DOHH2 (cell line): ENCODE results near the gene TERT.

Experiments
- H3F3A ChIP-seq: fragments of 200-600 bp; sonication (generic), shearing (Covaris generic); 2 replicates; pipeline ENCODE4 v1.6.0; 2016; ENCODE audit warnings: antibody characterized with exemption, mild to moderate bottlenecking; ENCODE audit not compliant: control insufficient read depth, insufficient read depth
- H3K27ac ChIP-seq: fragments of 200-600 bp; sonication (generic); 2 replicates; pipeline ENCODE4 v1.5.1; 2014; ENCODE audit warnings: low read depth, mild to moderate bottlenecking, low read length, moderate library complexity
- H3K27me3 ChIP-seq: fragments of 200-600 bp; sonication (generic); 2 replicates; pipeline ENCODE4 v1.6.1; 2014; ENCODE audit warnings: mild to moderate bottlenecking, low read length, mixed read lengths; ENCODE audit not compliant: control insufficient read depth
- H3K36me3 ChIP-seq: fragments of 200-600 bp; sonication (generic); 2 replicates; pipeline ENCODE4 v1.6.1; 2014; ENCODE audit warnings: mild to moderate bottlenecking, low read length, moderate library complexity, mixed read lengths; ENCODE audit not compliant: control insufficient read depth
- H3K4me1 ChIP-seq: fragments of 200-600 bp; sonication (generic); 2 replicates; pipeline ENCODE4 v1.6.1; 2014; ENCODE audit warnings: mild to moderate bottlenecking, low read length, mixed read lengths; ENCODE audit not compliant: control insufficient read depth
- H3K4me2 ChIP-seq: fragments of 200-600 bp; sonication (generic); 2 replicates; pipeline ENCODE4 v1.6.0; 2014; ENCODE audit warnings: mild to moderate bottlenecking, low read length, moderate library complexity
- H3K4me3 ChIP-seq: fragments of 200-600 bp; sonication (generic); 2 replicates; pipeline ENCODE4 v1.5.1; 2014; ENCODE audit warnings: mild to moderate bottlenecking, low read length, mixed read lengths
- H3K79me2 ChIP-seq: fragments of 200-600 bp; sonication (generic); 2 replicates; pipeline ENCODE4 v1.6.1; 2014; ENCODE audit warnings: mild to moderate bottlenecking, low read length, mixed read lengths; ENCODE audit not compliant: control insufficient read depth
- H3K9me2 ChIP-seq: fragments of 200-600 bp; sonication (generic); replicated peaks from 2 replicates; pipeline ENCODE4 v1.6.1; 2014; ENCODE audit warnings: mild to moderate bottlenecking, low read length, mixed read lengths; ENCODE audit not compliant: control insufficient read depth
- H3K9me3 ChIP-seq: fragments of 200-600 bp; sonication (generic); 2 replicates; pipeline ENCODE4 v1.6.1; 2014; ENCODE audit warnings: antibody characterized with exemption, low read length, mixed read lengths; ENCODE audit not compliant: control insufficient read depth, insufficient read depth
- H4K20me1 ChIP-seq: fragments of 200-600 bp; sonication (generic); 2 replicates; pipeline ENCODE4 v1.6.0; 2014; ENCODE audit warnings: low read depth, mild to moderate bottlenecking, antibody characterized with exemption, low read length, moderate library complexity; ENCODE audit not compliant: control insufficient read depth, insufficient read depth
- EZH2phosphoT487 ChIP-seq: fragments of 200-600 bp; sonication (generic); IDR thresholded peaks from 2 replicates; pipeline ENCODE4 v1.6.1; 2017; ENCODE audit warnings: borderline replicate concordance, mild to moderate bottlenecking, antibody characterized with exemption, low read length, moderate library complexity, mixed read lengths
- TF ChIP-seq, protein P1 (sequence below): fragments of 200-600 bp; sonication (generic); IDR thresholded peaks from one replicate; pipeline ENCODE4 v1.5.1; 2014; ENCODE audit warnings: antibody characterized with exemption, mild to moderate bottlenecking, low read depth, low read length; ENCODE audit not compliant: poor library complexity, severe bottlenecking

The TERT gene

DNA sequence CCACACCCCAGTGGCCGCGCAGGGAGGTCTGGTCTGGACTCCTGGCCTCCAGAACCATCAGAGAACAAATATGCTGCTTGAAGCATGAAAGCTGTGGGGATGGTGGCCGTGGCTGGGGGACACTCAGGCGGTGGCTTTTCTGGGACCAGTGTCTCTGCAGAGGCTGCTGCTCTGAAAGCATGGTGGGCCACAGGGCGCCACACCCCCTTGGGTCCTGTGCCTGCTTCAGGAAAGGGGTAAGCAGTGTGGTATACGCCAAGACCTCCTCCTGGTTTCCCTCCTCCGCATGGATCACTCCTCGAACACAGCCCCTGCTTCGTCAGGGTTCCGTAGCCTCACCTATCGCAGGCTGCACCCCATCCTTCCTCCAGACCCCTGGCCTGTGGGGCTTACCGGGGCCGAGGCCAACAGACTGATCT, 19.7 kb upstream of the TERT start:
- H3K9me2 ChIP-seq: no peaks in the 10 kb centered on the region
- H3K27ac ChIP-seq: peak overlapping the region; percentile 97
- peaks cover 99% of the 10 kb centered on the region for H3K4me1 ChIP-seq
- H3K27me3 ChIP-seq: no peaks in the 10 kb centered on the region
- peaks cover 16% of the 10 kb centered on the region for H3K79me2 ChIP-seq
- H3K36me3 ChIP-seq: peaks cover 77% of the 10 kb centered on the region
- peak overlapping the region; percentile 75 for H3K4me3 ChIP-seq
- H3K4me2 ChIP-seq: peak overlapping the region; percentile 92
- H4K20me1 ChIP-seq: no peaks in the 10 kb centered on the region
- H3F3A ChIP-seq: peaks cover 67% of the 10 kb centered on the region
- peaks cover 19% of the 10 kb centered on the region for H3K9me3 ChIP-seq
- TF ChIP-seq, protein P1, sequence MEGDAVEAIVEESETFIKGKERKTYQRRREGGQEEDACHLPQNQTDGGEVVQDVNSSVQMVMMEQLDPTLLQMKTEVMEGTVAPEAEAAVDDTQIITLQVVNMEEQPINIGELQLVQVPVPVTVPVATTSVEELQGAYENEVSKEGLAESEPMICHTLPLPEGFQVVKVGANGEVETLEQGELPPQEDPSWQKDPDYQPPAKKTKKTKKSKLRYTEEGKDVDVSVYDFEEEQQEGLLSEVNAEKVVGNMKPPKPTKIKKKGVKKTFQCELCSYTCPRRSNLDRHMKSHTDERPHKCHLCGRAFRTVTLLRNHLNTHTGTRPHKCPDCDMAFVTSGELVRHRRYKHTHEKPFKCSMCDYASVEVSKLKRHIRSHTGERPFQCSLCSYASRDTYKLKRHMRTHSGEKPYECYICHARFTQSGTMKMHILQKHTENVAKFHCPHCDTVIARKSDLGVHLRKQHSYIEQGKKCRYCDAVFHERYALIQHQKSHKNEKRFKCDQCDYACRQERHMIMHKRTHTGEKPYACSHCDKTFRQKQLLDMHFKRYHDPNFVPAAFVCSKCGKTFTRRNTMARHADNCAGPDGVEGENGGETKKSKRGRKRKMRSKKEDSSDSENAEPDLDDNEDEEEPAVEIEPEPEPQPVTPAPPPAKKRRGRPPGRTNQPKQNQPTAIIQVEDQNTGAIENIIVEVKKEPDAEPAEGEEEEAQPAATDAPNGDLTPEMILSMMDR: no peak
- TF ChIP-seq EZH2phosphoT487: no peak

DNA sequence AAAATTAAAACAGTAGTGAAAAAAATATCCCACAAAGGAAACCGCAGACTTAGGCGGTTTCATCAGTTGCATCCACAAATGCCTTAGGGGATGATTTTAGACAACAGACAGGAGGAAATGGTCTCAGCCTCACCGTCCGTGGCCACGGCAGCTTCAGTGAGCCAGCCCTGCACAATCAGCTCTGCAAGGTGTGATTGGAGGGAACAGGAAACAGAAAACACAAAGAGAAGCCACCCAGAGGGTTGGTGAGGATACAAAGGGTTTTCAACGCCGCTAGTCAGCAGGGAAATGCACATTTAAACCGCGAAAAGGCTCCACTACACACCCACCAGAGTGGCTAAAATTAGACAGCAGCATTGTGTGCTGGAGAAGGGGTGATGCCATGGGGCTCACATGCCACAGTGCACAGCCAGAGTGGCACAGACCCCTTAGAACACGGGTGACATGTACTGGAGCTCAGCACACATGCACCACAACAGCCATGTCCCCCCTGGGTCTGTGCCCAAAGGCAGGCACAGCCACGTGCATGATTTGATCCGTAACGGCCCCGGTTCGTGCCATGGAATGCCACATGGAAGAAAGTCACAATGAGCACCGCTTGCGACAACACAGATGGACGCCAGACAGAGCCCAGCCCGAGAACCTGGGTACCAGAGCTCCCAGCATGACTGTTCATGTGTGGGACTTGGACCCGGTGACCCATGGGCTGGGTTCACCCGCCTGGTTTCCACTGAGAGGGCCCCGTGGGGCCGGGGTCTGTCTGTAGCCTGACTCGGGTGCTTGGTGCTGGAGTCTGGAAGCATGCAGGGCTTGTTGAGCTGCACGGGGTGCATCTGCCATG, 18.3 kb upstream of the TERT start:
- Histone ChIP-seq H3K4me2 (peak overlapping the region; percentile 92), H3K9me3 (peaks cover 19% of the 10 kb centered on the region), H3K4me1 (peaks cover 99% of the 10 kb centered on the region), H4K20me1 (no peaks in the 10 kb centered on the region), H3K9me2 (no peaks in the 10 kb centered on the region), H3K27me3 (no peaks in the 10 kb centered on the region), H3F3A (peaks cover 67% of the 10 kb centered on the region), H3K27ac (peak overlapping the region; percentile 97), H3K79me2 (peaks cover 16% of the 10 kb centered on the region), H3K4me3 (peak overlapping the region; percentile 75), H3K36me3 (peaks cover 63% of the 10 kb centered on the region)
- TF ChIP-seq, protein P1: peak; percentile 16
- TF ChIP-seq EZH2phosphoT487: no peak

DNA sequence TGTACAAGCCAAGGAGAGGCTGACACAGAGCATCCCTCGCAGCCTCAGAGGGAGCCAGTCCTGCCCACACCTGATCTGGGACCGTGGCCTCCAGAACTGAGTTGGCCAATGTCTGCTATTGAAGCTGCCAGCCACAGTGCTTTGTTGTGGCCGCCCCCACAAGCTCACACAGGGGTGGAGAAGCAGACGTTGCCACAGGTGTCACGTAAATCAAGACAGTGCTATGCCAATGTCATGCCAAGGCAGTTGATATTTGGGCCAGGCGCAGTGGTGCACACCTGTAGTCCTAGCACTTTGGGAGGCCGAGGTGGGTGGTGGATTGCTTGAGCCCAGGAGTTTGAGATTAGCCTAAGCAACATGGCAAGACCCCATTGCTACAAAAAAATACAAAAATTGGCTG, 17.3 kb upstream of the TERT start:
- H3K27ac ChIP-seq: peak overlapping the region; percentile 97
- no peaks in the 10 kb centered on the region for H4K20me1 ChIP-seq
- peaks cover 59% of the 10 kb centered on the region for H3F3A ChIP-seq

More for the DNA sequence above, 17.3 kb upstream of the TERT start:
- H3K4me2 ChIP-seq: peak overlapping the region; percentile 92
- peaks cover 19% of the 10 kb centered on the region for H3K9me3 ChIP-seq
- no peaks in the 10 kb centered on the region for H3K9me2 ChIP-seq
- H3K4me1 ChIP-seq: peaks cover 92% of the 10 kb centered on the region
- peaks cover 53% of the 10 kb centered on the region for H3K36me3 ChIP-seq
- H3K79me2 ChIP-seq: peaks cover 16% of the 10 kb centered on the region
- peak overlapping the region; percentile 75 for H3K4me3 ChIP-seq
- no peaks in the 10 kb centered on the region for H3K27me3 ChIP-seq
- TF ChIP-seq EZH2phosphoT487: no peak
- TF ChIP-seq, protein P1: no peak
